ENCODE data around the gene CACNB3.

GRCh38 chr12:48824905-48825304 lies 6.6 kb downstream of the CACNB3 start:
- TF ChIP-seq, protein P1, sequence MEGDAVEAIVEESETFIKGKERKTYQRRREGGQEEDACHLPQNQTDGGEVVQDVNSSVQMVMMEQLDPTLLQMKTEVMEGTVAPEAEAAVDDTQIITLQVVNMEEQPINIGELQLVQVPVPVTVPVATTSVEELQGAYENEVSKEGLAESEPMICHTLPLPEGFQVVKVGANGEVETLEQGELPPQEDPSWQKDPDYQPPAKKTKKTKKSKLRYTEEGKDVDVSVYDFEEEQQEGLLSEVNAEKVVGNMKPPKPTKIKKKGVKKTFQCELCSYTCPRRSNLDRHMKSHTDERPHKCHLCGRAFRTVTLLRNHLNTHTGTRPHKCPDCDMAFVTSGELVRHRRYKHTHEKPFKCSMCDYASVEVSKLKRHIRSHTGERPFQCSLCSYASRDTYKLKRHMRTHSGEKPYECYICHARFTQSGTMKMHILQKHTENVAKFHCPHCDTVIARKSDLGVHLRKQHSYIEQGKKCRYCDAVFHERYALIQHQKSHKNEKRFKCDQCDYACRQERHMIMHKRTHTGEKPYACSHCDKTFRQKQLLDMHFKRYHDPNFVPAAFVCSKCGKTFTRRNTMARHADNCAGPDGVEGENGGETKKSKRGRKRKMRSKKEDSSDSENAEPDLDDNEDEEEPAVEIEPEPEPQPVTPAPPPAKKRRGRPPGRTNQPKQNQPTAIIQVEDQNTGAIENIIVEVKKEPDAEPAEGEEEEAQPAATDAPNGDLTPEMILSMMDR (IDR thresholded peaks at IDR 0.05; ENCODE audit: low read depth, low read length) = no peak
- TF ChIP-seq EZH2phosphoT487 (IDR thresholded peaks at IDR 0.05; ENCODE audit: low read depth) = no peak

Data from OCI-LY3 (cell line).